CD4-positive, alpha-beta T cell treated with Interleukin-2 at 100 ng/mL for 4 hours (primary cell): ENCODE results near the gene ARHGEF37.
A peak's percentile ranks its signal among the peaks of the same experiment; 100 is the strongest.

Experiments used
- DNase-seq: peaks from one replicate; pipeline ENCODE4 v3.0.0-alpha.2; 2020; ENCODE audit warnings: low spot score

Gene ARHGEF37

GRCh38 chr5:149603920-149604319 is 22.6 kb downstream of the ARHGEF37 start:
- DNase-seq = no peak

GRCh38 chr5:149604321-149604720 is 23.0 kb downstream of the ARHGEF37 start:
- no peak for DNase-seq

- DNase-seq = no peak
Measured at GRCh38 chr5:149605354-149605997, 24.2 kb downstream of the ARHGEF37 start.

- peak; percentile 15 for DNase-seq
Measured at GRCh38 chr5:149605998-149606724, 24.9 kb downstream of the ARHGEF37 start.

- no peak for DNase-seq
Measured at GRCh38 chr5:149608936-149609545, 27.7 kb downstream of the ARHGEF37 start.

- DNase-seq = no peak
Measured at GRCh38 chr5:149609640-149610219, 28.4 kb downstream of the ARHGEF37 start.

GRCh38 chr5:149610589-149611255 is 29.4 kb downstream of the ARHGEF37 start:
- no peak for DNase-seq

- no peak for DNase-seq
Measured at GRCh38 chr5:149611326-149611725, 30.0 kb downstream of the ARHGEF37 start.

GRCh38 chr5:149614034-149614907 is 33.0 kb downstream of the ARHGEF37 start:
- no peak for DNase-seq

- DNase-seq = no peak
Measured at GRCh38 chr5:149615976-149616375, 34.7 kb downstream of the ARHGEF37 start.

GRCh38 chr5:149616727-149617285 is 35.5 kb downstream of the ARHGEF37 start:
- DNase-seq = no peak

- no peak for DNase-seq
Measured at GRCh38 chr5:149617760-149618306, 36.5 kb downstream of the ARHGEF37 start.

- no peak for DNase-seq
Measured at GRCh38 chr5:149618581-149619248, 37.4 kb downstream of the ARHGEF37 start.

GRCh38 chr5:149621415-149622098 is 40.3 kb downstream of the ARHGEF37 start:
- no peak for DNase-seq

- DNase-seq = no peak
Measured at GRCh38 chr5:149622466-149622865, 41.2 kb downstream of the ARHGEF37 start.

- DNase-seq = no peak
Measured at GRCh38 chr5:149623473-149623872, 42.2 kb downstream of the ARHGEF37 start.

- DNase-seq = no peak
Measured at GRCh38 chr5:149627070-149627469, 45.8 kb downstream of the ARHGEF37 start.

- no peak for DNase-seq
Measured at GRCh38 chr5:149628221-149628620, 46.9 kb downstream of the ARHGEF37 start.

- no peak for DNase-seq
Measured at GRCh38 chr5:149628846-149629388, 47.6 kb downstream of the ARHGEF37 start.
